ENCODE data around the gene MARCHF10.

DNA sequence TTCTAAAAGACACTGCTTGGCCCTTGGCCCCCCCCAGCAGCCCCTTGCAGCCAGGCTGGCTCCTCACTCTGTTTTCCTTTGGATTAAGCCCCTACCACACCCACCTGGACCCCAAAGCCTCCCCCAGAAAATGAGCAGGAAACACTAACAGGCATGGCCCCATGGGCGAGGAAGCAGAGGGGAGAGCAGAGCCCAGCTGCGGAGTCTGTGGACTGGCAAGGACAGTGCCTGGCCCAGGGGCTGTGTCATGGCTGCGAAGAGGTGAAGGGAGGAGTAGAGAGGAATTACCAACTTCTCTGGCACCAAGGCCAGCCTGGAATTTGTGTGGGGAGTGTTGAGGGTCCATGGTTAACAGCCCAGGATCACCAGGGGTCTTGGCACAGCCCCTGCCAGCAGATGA is 133.3 kb downstream of the MARCHF10 start:
- TF ChIP-seq, protein P1, sequence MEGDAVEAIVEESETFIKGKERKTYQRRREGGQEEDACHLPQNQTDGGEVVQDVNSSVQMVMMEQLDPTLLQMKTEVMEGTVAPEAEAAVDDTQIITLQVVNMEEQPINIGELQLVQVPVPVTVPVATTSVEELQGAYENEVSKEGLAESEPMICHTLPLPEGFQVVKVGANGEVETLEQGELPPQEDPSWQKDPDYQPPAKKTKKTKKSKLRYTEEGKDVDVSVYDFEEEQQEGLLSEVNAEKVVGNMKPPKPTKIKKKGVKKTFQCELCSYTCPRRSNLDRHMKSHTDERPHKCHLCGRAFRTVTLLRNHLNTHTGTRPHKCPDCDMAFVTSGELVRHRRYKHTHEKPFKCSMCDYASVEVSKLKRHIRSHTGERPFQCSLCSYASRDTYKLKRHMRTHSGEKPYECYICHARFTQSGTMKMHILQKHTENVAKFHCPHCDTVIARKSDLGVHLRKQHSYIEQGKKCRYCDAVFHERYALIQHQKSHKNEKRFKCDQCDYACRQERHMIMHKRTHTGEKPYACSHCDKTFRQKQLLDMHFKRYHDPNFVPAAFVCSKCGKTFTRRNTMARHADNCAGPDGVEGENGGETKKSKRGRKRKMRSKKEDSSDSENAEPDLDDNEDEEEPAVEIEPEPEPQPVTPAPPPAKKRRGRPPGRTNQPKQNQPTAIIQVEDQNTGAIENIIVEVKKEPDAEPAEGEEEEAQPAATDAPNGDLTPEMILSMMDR (IDR thresholded peaks at IDR 0.05), result no peak
- TF ChIP-seq POLR2A (IDR thresholded peaks at IDR 0.05), result no peak
- TF ChIP-seq EP300 (IDR thresholded peaks at IDR 0.05), result no peak

Measured in ovary (tissue), 3 donors.